Measurements from ENCODE around the gene ZNF775. TPM values are rescaled to one million over a fixed set of nuclear protein-coding genes. Genes with fewer than 3 reads are reported as not detected.

Gene ZNF775
- polyA plus RNA-seq, 2 donors, result 0.81 to 1.6 TPM

- peak overlapping the region; percentile 87 to 91 for H3K27ac ChIP-seq (ENCODE audit: low read depth in 2 of 2, low read length in 1 of 2)
- H3K27me3 ChIP-seq (ENCODE audit: control insufficient read depth in 1 of 2, insufficient read depth in 2 of 2, low read length in 2 of 2), result no peaks in the 10 kb centered on the region
- H3K36me3 ChIP-seq (ENCODE audit: control insufficient read depth in 2 of 2, insufficient read depth in 2 of 2, low read length in 1 of 2), result no peaks in the 10 kb centered on the region
- peaks cover 8 to 18% of the 10 kb centered on the region in 2 donors for H3K4me1 ChIP-seq (ENCODE audit: control insufficient read depth in 2 of 2, insufficient read depth in 2 of 2, low read length in 1 of 2)
- H3K9me3 ChIP-seq (ENCODE audit: control insufficient read depth in 2 of 2, insufficient read depth in 1 of 2, low read depth in 1 of 2, low read length in 1 of 2), result no peaks in the 10 kb centered on the region
- H3K4me3 ChIP-seq (ENCODE audit: low read depth in 1 of 2, low read length in 2 of 2), result peak overlapping the region; percentile 71 to 85
- WGBS, 2 donors, result 4 to 5% methylated on average over 32 of the region's 32 CpGs
Observed at GRCh38 chr7:150378115-150378852, 846 bp upstream of the ZNF775 start.

- Histone ChIP-seq H3K27me3 (ENCODE audit: control insufficient read depth in 1 of 2, insufficient read depth in 2 of 2, low read length in 2 of 2) (no peaks in the 10 kb centered on the region), H3K36me3 (ENCODE audit: control insufficient read depth in 2 of 2, insufficient read depth in 2 of 2, low read length in 1 of 2) (no peaks in the 10 kb centered on the region), H3K27ac (ENCODE audit: low read depth in 2 of 2, low read length in 1 of 2) (peak overlapping the region; percentile 47 to 84), H3K9me3 (ENCODE audit: control insufficient read depth in 2 of 2, insufficient read depth in 1 of 2, low read depth in 1 of 2, low read length in 1 of 2) (no peaks in the 10 kb centered on the region), H3K4me1 (ENCODE audit: control insufficient read depth in 2 of 2, insufficient read depth in 2 of 2, low read length in 1 of 2) (peaks cover 8 to 15% of the 10 kb centered on the region in 2 donors), H3K4me3 (ENCODE audit: low read depth in 1 of 2, low read length in 2 of 2) (peak overlapping the region; percentile 71 to 72)
- WGBS, 2 donors, result 1 to 2% methylated on average over 44 to 52 of the region's 52 CpGs
Observed at GRCh38 chr7:150379441-150380379, 580 bp downstream of the ZNF775 start.

GRCh38 chr7:150380463-150380862 is 1.3 kb downstream of the ZNF775 start:
- H3K4me3 ChIP-seq (ENCODE audit: low read depth in 1 of 2, low read length in 2 of 2), result no peak overlapping the region
- no peaks in the 10 kb centered on the region for H3K36me3 ChIP-seq (ENCODE audit: control insufficient read depth in 2 of 2, insufficient read depth in 2 of 2, low read length in 1 of 2)
- H3K27ac ChIP-seq (ENCODE audit: low read depth in 2 of 2, low read length in 1 of 2), result no peak overlapping the region
- H3K4me1 ChIP-seq (ENCODE audit: control insufficient read depth in 2 of 2, insufficient read depth in 2 of 2, low read length in 1 of 2), result peaks cover 8 to 15% of the 10 kb centered on the region in 2 donors
- no peaks in the 10 kb centered on the region for H3K27me3 ChIP-seq (ENCODE audit: control insufficient read depth in 1 of 2, insufficient read depth in 2 of 2, low read length in 2 of 2)
- 63 to 65% methylated on average over 11 of the region's 11 CpGs for WGBS, 2 donors
- no peaks in the 10 kb centered on the region for H3K9me3 ChIP-seq (ENCODE audit: control insufficient read depth in 2 of 2, insufficient read depth in 1 of 2, low read depth in 1 of 2, low read length in 1 of 2)

- Histone ChIP-seq H3K4me1 (ENCODE audit: control insufficient read depth in 2 of 2, insufficient read depth in 2 of 2, low read length in 1 of 2) (peaks cover 8 to 15% of the 10 kb centered on the region in 2 donors), H3K27ac (ENCODE audit: low read depth in 2 of 2, low read length in 1 of 2) (no peak overlapping the region)
- 60 to 64% methylated on average over 9 of the region's 9 CpGs for WGBS, 2 donors
Observed at GRCh38 chr7:150381096-150381495, 2.0 kb downstream of the ZNF775 start.

DNA sequence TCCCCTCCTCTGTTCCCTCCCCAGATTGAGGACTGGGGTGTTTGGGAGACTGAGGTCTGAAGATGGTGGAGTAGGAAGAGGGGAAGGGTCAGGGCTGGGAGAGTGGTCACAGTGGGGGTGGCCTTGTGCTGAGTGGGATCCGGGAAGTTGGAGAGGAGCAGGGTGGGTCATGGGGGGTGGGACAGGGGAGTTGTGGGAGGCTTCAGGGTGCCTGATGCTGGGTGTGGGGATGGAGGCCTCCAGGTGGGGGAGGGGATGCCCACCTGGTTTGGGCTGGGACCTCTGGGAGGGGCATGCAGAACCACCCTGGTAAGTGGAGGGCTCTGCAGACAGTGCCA is 2.6 kb downstream of the ZNF775 start:
- no peak overlapping the region for H3K4me3 ChIP-seq (ENCODE audit: low read depth in 1 of 2, low read length in 2 of 2)
- WGBS, 2 donors, result 100% methylated on average over 1 of the region's 1 CpG

More at GRCh38 chr7:150381096-150381495, 2.0 kb downstream of the ZNF775 start:
- H3K36me3 ChIP-seq (ENCODE audit: control insufficient read depth in 2 of 2, insufficient read depth in 2 of 2, low read length in 1 of 2), result no peaks in the 10 kb centered on the region
- H3K4me3 ChIP-seq (ENCODE audit: low read depth in 1 of 2, low read length in 2 of 2), result no peak overlapping the region
- no peaks in the 10 kb centered on the region for H3K9me3 ChIP-seq (ENCODE audit: control insufficient read depth in 2 of 2, insufficient read depth in 1 of 2, low read depth in 1 of 2, low read length in 1 of 2)
- H3K27me3 ChIP-seq (ENCODE audit: control insufficient read depth in 1 of 2, insufficient read depth in 2 of 2, low read length in 2 of 2), result no peaks in the 10 kb centered on the region

DNA sequence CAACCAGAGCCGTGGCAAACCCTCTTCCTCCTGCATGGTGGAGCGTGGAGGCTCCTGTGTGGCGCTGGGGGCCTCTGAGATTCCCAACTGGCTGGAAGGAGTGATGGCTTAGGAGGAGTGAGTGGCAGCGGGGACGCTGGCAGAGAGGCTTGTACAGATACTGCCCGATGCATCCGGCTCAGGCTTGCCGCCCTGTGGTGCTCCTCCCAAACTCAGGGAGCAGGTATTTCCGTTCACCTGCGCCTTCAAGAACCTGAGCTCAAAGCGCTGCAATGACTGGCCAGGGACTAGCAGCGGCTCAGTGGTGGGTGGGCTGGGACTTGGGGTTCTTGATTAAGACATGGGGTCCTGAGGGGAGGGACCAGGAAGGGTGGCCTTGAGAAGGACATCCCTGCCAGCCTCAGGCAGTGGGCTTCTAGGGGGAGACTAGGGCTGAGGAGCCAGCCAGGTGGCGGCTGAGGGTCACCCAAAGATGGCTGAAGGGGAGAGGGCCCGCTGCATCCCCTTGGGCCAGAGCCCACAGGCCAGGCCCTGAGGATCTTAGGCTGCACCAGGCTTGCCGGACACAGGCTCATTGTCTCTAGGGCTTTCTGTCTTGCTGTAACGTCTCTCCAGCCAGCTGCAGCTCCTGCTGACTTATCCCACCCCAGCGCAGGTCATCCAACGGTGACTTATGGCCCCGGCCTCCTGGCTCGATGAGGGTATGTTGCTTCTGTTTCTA is 3.2 kb downstream of the ZNF775 start:
- no peak overlapping the region for H3K27ac ChIP-seq (ENCODE audit: low read depth in 2 of 2, low read length in 1 of 2)
- no peak overlapping the region for H3K4me3 ChIP-seq (ENCODE audit: low read depth in 1 of 2, low read length in 2 of 2)
- H3K27me3 ChIP-seq (ENCODE audit: control insufficient read depth in 1 of 2, insufficient read depth in 2 of 2, low read length in 2 of 2), result no peaks in the 10 kb centered on the region
- H3K36me3 ChIP-seq (ENCODE audit: control insufficient read depth in 2 of 2, insufficient read depth in 2 of 2, low read length in 1 of 2), result no peaks in the 10 kb centered on the region
- no peaks in the 10 kb centered on the region for H3K9me3 ChIP-seq (ENCODE audit: control insufficient read depth in 2 of 2, insufficient read depth in 1 of 2, low read depth in 1 of 2, low read length in 1 of 2)
- 67 to 71% methylated on average over 20 of the region's 20 CpGs for WGBS, 2 donors
- peaks cover 8 to 15% of the 10 kb centered on the region in 2 donors for H3K4me1 ChIP-seq (ENCODE audit: control insufficient read depth in 2 of 2, insufficient read depth in 2 of 2, low read length in 1 of 2)

More for the DNA sequence above, 2.6 kb downstream of the ZNF775 start:
- H3K36me3 ChIP-seq (ENCODE audit: control insufficient read depth in 2 of 2, insufficient read depth in 2 of 2, low read length in 1 of 2), result no peaks in the 10 kb centered on the region
- H3K9me3 ChIP-seq (ENCODE audit: control insufficient read depth in 2 of 2, insufficient read depth in 1 of 2, low read depth in 1 of 2, low read length in 1 of 2), result no peaks in the 10 kb centered on the region
- H3K4me1 ChIP-seq (ENCODE audit: control insufficient read depth in 2 of 2, insufficient read depth in 2 of 2, low read length in 1 of 2), result peaks cover 8 to 15% of the 10 kb centered on the region in 2 donors
- H3K27me3 ChIP-seq (ENCODE audit: control insufficient read depth in 1 of 2, insufficient read depth in 2 of 2, low read length in 2 of 2), result no peaks in the 10 kb centered on the region
- no peak overlapping the region for H3K27ac ChIP-seq (ENCODE audit: low read depth in 2 of 2, low read length in 1 of 2)

DNA sequence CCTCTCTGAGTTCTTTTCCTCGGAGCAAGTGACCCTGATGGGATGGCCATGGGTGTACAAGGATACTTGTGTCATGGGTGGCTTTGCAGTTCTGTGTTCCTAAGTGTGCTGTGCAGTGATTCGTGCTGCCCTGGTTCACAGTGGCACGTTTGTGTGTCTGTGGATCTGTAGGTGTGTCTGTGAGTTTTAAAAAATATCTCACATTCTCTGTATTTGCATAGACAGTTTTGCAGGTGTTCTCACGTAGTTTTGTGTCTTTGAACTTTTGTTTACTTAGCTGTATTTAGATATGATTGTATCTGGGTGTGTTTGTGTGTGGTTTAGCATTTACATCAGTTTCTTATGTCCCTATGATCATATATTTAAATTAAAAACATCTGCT is 3.7 kb downstream of the ZNF775 start:
- no peaks in the 10 kb centered on the region for H3K27me3 ChIP-seq (ENCODE audit: control insufficient read depth in 1 of 2, insufficient read depth in 2 of 2, low read length in 2 of 2)
- H3K9me3 ChIP-seq (ENCODE audit: control insufficient read depth in 2 of 2, insufficient read depth in 1 of 2, low read depth in 1 of 2, low read length in 1 of 2), result no peaks in the 10 kb centered on the region
- no peaks in the 10 kb centered on the region for H3K36me3 ChIP-seq (ENCODE audit: control insufficient read depth in 2 of 2, insufficient read depth in 2 of 2, low read length in 1 of 2)
- no peak overlapping the region for H3K27ac ChIP-seq (ENCODE audit: low read depth in 2 of 2, low read length in 1 of 2)
- H3K4me3 ChIP-seq (ENCODE audit: low read depth in 1 of 2, low read length in 2 of 2), result no peak overlapping the region
- 53 to 57% methylated on average over 4 of the region's 4 CpGs for WGBS, 2 donors
- peaks cover 8 to 15% of the 10 kb centered on the region in 2 donors for H3K4me1 ChIP-seq (ENCODE audit: control insufficient read depth in 2 of 2, insufficient read depth in 2 of 2, low read length in 1 of 2)

DNA sequence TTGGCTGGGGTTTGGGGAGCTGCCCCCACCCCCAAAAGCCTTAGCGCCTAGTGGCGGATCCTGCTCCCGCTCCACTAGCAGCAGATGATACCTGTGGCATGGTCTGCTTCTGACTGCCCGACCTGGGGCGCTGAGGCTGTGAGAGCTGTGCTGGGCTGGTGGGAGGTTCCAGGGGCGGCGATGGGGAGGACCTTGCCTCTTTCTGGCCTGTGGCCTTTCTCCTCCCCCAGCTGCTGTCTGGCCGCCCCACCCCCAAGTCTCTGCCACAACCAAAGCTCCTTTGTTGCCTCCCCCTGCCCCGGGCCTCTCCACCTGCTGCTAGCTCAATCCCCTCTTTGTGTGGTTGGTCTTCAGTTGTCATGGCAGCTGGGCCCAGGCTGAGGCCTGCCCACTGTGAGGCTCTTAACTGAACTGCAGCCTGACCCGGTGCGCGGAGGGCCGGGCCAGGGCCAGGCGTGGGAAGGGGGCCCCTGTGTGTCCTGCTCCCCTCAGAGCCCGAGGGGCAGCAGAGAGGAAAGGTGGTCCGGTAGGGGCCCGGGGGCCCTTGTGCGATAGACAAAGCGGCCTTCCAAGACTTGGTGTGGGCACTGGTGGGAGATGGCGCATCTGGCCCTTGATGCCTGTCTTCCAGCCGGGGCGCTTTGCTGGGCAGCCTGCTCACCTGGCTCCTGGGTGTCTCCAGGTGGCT is 4.7 kb downstream of the ZNF775 start:
- Histone ChIP-seq H3K9me3 (ENCODE audit: control insufficient read depth in 2 of 2, insufficient read depth in 1 of 2, low read depth in 1 of 2, low read length in 1 of 2) (no peaks in the 10 kb centered on the region), H3K36me3 (ENCODE audit: control insufficient read depth in 2 of 2, insufficient read depth in 2 of 2, low read length in 1 of 2) (no peaks in the 10 kb centered on the region), H3K27ac (ENCODE audit: low read depth in 2 of 2, low read length in 1 of 2) (no peak overlapping the region), H3K4me3 (ENCODE audit: low read depth in 1 of 2, low read length in 2 of 2) (no peak overlapping the region), H3K27me3 (ENCODE audit: control insufficient read depth in 1 of 2, insufficient read depth in 2 of 2, low read length in 2 of 2) (no peaks in the 10 kb centered on the region), H3K4me1 (ENCODE audit: control insufficient read depth in 2 of 2, insufficient read depth in 2 of 2, low read length in 1 of 2) (peaks cover 8 to 15% of the 10 kb centered on the region in 2 donors)
- 68 to 76% methylated on average over 21 to 22 of the region's 22 CpGs for WGBS, 2 donors
